Measurements from ENCODE around the gene UBTF.

Gene UBTF

GRCh38 chr17:44198721-44199552 is 20.5 kb downstream of the UBTF start:
- DNase-seq (ENCODE audit: low read depth in 2 of 2): peak in 1 of 2 donors; percentile 42

DNA sequence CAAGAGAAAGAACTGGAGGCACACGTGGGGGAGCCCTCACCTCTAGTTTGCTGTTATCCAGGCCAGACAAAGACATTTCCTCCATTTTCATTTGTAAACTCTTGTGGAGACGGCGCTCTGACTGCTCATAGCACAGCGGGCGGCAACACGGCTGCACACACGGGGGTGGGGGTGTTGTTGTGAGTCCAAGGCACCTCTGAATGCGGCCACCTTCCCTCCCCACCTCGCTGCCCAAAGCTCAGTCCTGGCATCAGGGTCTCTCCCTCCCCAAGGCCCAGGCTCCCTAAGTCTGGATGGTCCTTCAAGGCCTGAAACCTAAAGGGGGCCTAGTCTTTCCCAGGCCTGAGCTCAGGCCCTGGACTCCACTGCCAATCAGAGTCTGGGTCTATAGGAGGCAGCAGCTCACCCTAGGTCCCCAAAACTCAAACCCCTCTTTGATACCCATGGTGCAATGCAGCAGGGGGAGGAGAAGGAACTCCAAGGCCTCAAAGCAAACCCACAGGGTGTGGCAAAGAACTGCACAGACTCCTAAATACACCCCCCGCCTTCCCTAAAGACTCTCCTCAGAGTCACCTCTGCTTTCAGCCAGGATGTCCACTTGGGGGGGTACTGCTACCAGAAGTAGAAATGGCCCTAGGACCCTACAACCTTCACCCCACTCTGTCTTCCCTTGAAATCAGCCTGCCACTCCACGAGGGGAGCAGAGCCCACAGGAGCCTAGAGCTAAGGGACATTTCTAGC is 21.3 kb downstream of the UBTF start:
- peak in 1 of 2 donors; percentile 17 for DNase-seq (ENCODE audit: low read depth in 2 of 2)

GRCh38 chr17:44197107-44197506 is 22.4 kb downstream of the UBTF start:
- DNase-seq (ENCODE audit: low read depth in 2 of 2): no peak

DNA sequence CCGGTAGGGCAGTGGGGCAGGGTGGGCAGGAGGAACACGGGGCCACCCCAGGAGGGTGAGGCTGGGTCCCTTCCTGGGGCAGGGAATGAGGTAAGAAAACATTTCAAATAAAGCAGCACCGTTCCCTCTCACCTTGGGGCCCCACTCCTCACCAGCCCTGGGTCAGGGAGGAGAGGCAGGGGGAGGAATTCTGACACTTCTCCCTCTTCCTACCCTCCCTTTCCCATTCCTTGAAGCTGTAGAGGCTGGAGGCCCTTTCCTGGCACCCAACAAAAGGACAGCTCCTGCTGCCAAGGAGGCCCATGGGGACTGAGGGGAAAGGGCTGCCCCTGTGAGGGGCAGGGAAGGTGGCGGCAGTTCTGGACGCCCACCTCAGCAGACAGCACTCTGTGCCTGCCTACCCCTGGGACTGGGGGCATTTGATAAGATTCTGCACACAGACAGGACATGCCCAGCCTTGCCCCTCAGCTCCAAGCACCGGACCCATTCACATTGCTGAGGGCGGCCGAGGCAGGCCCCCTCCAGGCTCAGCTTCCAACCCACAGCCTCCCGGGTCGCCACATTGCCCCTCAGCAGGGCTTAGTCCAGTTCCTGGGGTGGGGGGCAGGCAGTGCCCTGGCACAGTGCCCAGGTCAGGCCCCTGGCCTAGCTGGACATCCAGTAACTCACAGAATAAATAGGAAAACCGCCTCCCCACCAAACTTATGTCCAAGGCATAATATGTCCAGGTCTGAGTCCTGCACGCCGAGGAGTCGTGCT is 26.0 kb downstream of the UBTF start:
- DNase-seq (ENCODE audit: low read depth in 2 of 2): no peak

GRCh38 chr17:44192750-44193149 is 26.7 kb downstream of the UBTF start:
- no peak for DNase-seq (ENCODE audit: low read depth in 2 of 2)

DNA sequence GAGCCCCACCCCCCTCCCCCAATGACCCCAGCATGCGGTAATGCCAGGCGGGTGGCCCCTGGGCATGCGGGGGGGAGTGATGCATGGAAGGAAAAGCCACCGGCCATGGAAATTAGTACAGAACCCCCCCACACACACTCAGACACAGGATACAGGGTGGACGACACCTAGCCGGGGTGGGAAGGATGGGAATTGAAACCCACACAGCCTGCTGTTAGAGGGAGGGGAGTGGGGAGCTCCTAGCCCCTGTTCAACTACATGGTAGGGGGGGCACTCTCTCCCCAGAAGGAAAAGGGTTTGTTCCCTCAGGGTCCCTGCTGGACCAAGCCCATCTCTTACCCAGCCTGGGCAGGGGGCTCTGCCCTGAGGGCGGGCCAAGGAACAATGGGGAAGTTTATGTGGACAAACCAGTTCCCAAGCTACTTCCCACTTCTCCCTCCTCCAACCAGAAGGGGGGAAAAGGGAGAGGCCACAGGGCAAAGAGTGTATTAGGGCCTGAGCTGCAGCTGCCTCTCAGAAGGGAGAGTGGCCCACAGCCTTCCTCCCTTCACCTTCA is 27.5 kb downstream of the UBTF start:
- no peak for DNase-seq (ENCODE audit: low read depth in 2 of 2)

DNA sequence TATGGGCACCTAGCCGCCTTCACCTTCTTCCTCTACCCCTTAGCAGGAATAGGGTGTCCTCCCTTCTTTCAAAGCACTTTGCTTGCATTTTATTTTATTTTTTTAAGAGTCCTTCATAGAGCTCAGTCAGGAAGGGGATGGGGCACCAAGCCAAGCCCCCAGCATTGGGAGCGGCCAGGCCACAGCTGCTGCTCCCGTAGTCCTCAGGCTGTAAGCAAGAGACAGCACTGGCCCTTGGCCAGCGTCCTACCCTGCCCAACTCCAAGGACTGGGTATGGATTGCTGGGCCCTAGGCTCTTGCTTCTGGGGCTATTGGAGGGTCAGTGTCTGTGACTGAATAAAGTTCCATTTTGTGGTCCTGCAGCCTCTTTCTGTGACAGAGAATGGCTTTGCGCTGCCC is 28.1 kb downstream of the UBTF start:
- no peak for DNase-seq (ENCODE audit: low read depth in 2 of 2)

GRCh38 chr17:44190481-44190880 is 29.0 kb downstream of the UBTF start:
- no peak for DNase-seq (ENCODE audit: low read depth in 2 of 2)

- no peak for DNase-seq (ENCODE audit: low read depth in 2 of 2)
These were observed 30.7 kb downstream of the UBTF start for GRCh38 chr17:44188576-44189403.

DNA sequence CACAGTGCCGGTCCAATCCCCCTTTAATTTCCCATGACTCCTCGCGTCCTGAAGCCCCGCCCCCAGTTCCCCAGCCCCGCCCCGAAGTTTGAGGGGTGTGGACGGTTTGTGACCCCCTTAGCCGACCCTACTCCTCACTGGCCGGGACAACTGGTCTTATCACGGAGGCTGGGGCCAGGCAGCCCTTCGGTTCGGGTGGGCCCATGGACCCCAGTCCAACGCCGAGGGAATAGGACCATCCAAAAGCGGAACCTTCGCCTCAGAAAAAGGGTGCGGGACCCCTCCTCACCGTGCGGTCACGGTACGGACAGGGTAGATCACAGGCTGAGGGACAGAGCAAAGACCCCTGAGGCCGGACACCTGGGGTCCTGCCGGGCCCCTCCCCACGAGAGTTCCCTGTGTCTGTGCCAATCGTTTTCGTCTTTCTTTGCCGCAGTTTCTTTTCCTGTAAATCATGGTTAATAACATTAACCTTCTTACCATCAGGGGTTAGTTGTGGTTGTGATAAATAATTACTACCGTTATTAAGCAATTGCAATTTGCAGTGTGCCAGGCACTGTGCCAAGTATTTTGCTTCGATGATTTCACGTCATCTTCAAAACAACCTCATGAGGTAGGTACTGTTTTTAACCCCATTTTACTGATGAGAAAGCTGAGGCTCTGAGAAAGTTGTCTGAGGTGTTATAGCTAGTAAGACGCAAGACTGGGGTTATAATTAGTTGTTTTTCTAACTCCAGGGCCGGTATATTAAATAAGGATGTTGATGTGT is 32.2 kb downstream of the UBTF start:
- no peak for DNase-seq (ENCODE audit: low read depth in 2 of 2)

- peak; percentile 99 to 100 for DNase-seq (ENCODE audit: low read depth in 2 of 2)
These were observed 33.0 kb downstream of the UBTF start, which contains the start of gene TMUB2 for GRCh38 chr17:44186307-44187130. Gene TMUB2 (plus strand): TSS chr17:44186972. CDS start chr17:44187709, 737 bp downstream.

DNA sequence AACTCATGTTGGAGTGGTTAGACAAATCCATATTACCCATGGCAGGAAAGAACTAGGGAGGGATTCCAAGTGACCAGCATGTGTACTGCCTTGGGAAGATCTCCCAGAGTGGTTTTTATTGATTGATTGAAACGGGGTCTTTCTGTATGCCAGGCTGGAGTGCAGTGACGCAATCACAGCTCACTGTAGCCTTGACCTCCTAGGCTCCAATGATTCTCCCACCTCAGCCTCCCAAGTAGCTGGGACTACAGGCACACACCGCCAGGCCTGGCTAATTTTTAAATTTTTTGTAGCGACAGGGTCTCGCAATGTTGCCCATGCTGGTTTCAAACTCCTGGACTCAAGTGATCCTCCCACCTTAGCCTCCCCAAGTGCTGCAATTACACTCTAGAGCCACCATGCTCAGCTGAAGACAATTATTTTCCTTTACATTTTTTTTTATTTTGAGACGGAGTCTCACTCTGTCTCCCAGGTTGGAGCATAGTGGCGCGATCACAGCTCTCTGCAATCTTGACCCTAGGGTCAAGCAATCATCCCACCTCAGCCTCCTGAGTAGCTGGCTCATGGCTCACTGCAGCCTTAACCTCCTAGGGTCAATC is 35.2 kb downstream of the UBTF start:
- no peak for DNase-seq (ENCODE audit: low read depth in 2 of 2)

GRCh38 chr17:44183024-44183423 is 36.5 kb downstream of the UBTF start:
- no peak for DNase-seq (ENCODE audit: low read depth in 2 of 2)

GRCh38 chr17:44178133-44178532 is 41.3 kb downstream of the UBTF start:
- no peak for DNase-seq (ENCODE audit: low read depth in 2 of 2)

GRCh38 chr17:44177640-44178039 is 41.8 kb downstream of the UBTF start:
- no peak for DNase-seq (ENCODE audit: low read depth in 2 of 2)

DNA sequence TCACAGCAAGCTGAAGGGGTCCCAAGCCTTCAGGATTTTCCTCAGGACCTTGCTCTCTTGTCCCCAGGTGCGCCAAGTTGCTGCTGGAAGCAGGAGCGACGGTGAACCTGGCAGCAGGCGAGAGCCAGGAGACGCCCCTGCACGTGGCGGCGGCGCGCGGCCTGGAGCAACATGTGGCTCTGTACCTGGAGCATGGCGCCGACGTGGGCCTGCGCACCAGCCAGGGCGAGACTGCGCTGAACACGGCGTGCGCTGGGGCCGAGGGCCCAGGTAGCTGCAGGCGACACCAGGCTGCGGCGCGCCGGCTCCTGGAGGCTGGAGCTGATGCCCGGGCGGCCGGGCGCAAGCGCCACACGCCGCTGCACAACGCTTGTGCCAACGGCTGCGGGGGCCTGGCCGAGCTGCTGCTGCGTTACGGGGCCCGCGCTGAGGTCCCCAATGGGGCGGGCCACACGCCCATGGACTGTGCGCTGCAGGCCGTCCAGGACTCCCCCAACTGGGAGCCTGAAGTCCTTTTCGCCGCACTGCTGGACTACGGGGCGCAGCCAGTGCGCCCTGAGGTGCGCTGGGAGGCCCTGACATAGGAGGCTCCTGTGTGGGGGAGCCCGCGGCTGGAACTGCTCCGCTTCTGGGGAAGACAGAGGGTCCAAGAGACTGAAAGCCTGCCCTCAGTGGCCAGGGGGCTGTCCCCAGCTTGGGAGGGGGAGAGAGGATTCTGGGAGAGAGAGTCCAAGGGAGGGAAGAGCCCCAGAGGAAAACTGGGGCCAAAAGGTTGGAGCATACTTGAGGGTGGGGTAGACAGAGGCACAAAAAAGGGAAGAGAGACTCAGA is 42.6 kb downstream of the UBTF start:
- no peak for DNase-seq (ENCODE audit: low read depth in 2 of 2)

- DNase-seq (ENCODE audit: low read depth in 2 of 2): no peak
These were observed 43.2 kb downstream of the UBTF start for GRCh38 chr17:44176257-44176656.

GRCh38 chr17:44174427-44174826 is 45.0 kb downstream of the UBTF start:
- DNase-seq (ENCODE audit: low read depth in 2 of 2): no peak
